Measurements from ENCODE around the gene DGKI. TPM values are rescaled to one million over a fixed set of nuclear protein-coding genes. Genes with fewer than 3 reads are reported as not detected.
A peak's percentile ranks its signal among the peaks of the same experiment; 100 is the strongest.
"Not testable (repeated sequence)": the region's sequence is repeated elsewhere in the genome, so short reads cannot be mapped to it uniquely, and the experiment has no call there.

DGKI gene
- total and polyA plus RNA-seq, 4 donors, result 1.1 to 11.3 (median 5.2) TPM

DNA sequence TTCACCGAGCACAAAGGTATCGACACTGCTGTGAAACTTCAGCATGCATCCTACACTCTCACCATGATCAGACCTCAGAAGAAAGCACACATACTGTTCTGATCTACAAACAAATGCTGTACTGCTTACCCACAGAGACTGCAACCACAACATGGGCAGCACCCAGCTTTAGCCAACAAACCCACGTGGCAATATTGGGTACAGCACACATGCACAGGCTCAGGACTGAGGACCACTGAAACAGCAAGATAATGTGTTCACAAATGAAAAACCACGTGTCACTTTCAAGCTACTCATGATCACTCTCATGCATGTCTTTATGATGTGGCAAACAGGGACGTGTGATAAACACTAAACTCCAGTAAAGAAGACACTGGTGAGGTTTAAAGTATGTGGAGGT is 383.9 kb downstream of the DGKI start:
- Histone ChIP-seq H3K27ac (ENCODE audit: low read depth in 1 of 2, low read length in 2 of 2) (no peak overlapping the region), H3K9me3 (ENCODE audit: control insufficient read depth, low read length) (no peaks in the 10 kb centered on the region), H3K4me1 (ENCODE audit: control insufficient read depth in 1 of 2, insufficient read depth in 2 of 2, low read length in 2 of 2) (no peaks in the 10 kb centered on the region), H3K27me3 (ENCODE audit: control insufficient read depth in 1 of 2, insufficient read depth in 2 of 2, low read length in 1 of 2) (no peaks in the 10 kb centered on the region), H3K4me3 (ENCODE audit: low read length in 2 of 2) (no peak overlapping the region), H3K36me3 (ENCODE audit: control insufficient read depth in 1 of 2, insufficient read depth in 2 of 2, low read length in 1 of 2) (no peaks in the 10 kb centered on the region)
- 90 to 92% methylated on average over 5 of the region's 5 CpGs for WGBS, 2 donors
- intact Hi-C loops (cut with DNase I), result loop anchor here in 1 of 2 donors (10.0 kb wide), 1 partner anchor 132 kb away; no protein-coding TSS in a partner anchor
- no peak for DNase-seq
- ATAC-seq (ENCODE audit: low FRiP score), result no peak

DNA sequence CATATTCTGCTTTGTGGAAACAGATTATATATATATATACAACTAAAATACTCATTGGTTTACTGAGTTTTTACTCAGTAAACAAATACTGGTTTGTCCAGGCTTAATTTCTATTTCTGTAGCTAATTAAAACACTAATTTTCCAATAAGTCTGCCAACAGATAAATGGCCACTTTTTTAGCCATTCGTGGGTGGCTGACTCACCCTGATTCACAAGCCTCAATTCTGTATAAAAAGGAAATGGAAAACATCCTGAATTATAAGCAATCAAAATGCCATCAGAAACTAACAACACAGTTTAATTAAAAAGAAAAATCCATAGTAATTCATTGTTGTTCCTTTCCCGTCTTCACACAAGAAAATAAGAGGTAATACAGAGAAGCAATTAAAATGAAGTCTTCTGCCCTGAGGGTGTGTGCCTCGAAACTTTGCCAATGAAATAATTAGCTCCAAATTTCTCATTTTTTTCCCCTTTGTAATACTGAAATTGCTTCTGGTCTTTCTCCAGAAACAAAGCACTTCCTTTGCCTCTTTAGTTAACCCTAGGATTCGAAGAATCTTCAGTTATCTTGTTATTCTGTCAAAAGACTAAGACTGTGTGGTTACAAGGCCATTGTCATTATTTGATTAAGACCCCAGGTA is 384.6 kb downstream of the DGKI start:
- Histone ChIP-seq H3K9me3 (ENCODE audit: control insufficient read depth, low read length) (no peaks in the 10 kb centered on the region), H3K36me3 (ENCODE audit: control insufficient read depth in 1 of 2, insufficient read depth in 2 of 2, low read length in 1 of 2) (no peaks in the 10 kb centered on the region), H3K27me3 (ENCODE audit: control insufficient read depth in 1 of 2, insufficient read depth in 2 of 2, low read length in 1 of 2) (no peaks in the 10 kb centered on the region), H3K4me1 (ENCODE audit: control insufficient read depth in 1 of 2, insufficient read depth in 2 of 2, low read length in 2 of 2) (no peaks in the 10 kb centered on the region), H3K4me3 (ENCODE audit: low read length in 2 of 2) (no peak overlapping the region), H3K27ac (ENCODE audit: low read depth in 1 of 2, low read length in 2 of 2) (no peak overlapping the region)
- no peak for DNase-seq
- ATAC-seq (ENCODE audit: low FRiP score), result no peak
- WGBS, 2 donors, result 63 to 66% methylated on average over 4 of the region's 4 CpGs
- intact Hi-C loops (cut with DNase I), result loop anchor here in 1 of 2 donors (10.0 kb wide), 1 partner anchor 133 kb away; no protein-coding TSS in a partner anchor

DNA sequence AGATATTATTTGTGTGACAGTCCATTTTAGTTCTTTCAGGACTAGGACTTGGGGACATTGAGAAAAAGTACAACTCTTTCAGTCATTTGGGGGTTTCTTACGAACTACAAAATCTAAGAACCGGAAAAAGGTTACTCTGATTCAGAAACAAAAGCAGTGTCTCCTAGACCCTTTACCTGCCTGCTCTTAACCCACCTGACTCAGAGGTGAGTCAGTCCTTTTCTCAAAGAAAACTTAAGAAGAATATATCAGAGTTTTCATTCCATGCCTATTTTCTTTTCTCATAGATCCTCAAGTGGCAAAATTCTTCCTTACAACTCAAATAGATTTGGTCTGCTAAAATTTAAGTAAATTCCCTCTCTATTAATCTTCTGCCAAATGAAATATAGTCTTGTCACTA is 388.4 kb downstream of the DGKI start:
- intact Hi-C loops (cut with DNase I), result loop anchor here (5.0 to 10.0 kb wide), 2 partner anchors 134 to 1054 kb away; no protein-coding TSS in a partner anchor
- no peaks in the 10 kb centered on the region for H3K27me3 ChIP-seq (ENCODE audit: control insufficient read depth in 1 of 2, insufficient read depth in 2 of 2, low read length in 1 of 2)
- 95 to 96% methylated on average over 2 of the region's 2 CpGs for WGBS, 2 donors
- H3K4me3 ChIP-seq (ENCODE audit: low read length in 2 of 2), result no peak overlapping the region
- no peak for ATAC-seq (ENCODE audit: low FRiP score)
- H3K4me1 ChIP-seq (ENCODE audit: control insufficient read depth in 1 of 2, insufficient read depth in 2 of 2, low read length in 2 of 2), result no peaks in the 10 kb centered on the region
- no peaks in the 10 kb centered on the region for H3K36me3 ChIP-seq (ENCODE audit: control insufficient read depth in 1 of 2, insufficient read depth in 2 of 2, low read length in 1 of 2)
- H3K9me3 ChIP-seq (ENCODE audit: control insufficient read depth, low read length), result no peaks in the 10 kb centered on the region
- no peak overlapping the region for H3K27ac ChIP-seq (ENCODE audit: low read depth in 1 of 2, low read length in 2 of 2)
- DNase-seq, result no peak

DNA sequence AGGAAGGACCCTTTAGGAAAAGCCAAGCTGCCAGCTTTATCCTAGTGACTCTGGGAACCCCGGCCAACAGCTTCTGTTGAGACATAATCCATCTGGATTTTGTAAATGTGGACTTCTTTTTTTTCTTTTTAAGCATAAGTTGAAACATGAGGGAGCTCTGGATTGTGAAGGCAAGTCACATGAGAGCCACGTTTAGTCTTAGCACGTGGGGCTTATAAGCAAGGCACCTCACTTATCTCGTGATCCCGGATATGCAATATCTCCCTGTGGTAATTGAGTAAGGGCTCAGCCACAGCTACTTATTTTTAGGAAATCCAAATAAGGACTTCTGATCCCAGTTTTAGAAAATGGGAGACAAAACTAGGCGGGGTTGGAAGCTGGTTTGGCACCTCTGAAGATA is 392.0 kb downstream of the DGKI start:
- intact Hi-C loops (cut with DNase I), result loop anchor here (5.0 to 10.0 kb wide), 3 partner anchors 138 to 1050 kb away; no protein-coding TSS in a partner anchor
- H3K27ac ChIP-seq (ENCODE audit: low read depth in 1 of 2, low read length in 2 of 2), result no peak overlapping the region
- WGBS, 2 donors, result 12 to 15% methylated on average over 6 of the region's 6 CpGs

DNA sequence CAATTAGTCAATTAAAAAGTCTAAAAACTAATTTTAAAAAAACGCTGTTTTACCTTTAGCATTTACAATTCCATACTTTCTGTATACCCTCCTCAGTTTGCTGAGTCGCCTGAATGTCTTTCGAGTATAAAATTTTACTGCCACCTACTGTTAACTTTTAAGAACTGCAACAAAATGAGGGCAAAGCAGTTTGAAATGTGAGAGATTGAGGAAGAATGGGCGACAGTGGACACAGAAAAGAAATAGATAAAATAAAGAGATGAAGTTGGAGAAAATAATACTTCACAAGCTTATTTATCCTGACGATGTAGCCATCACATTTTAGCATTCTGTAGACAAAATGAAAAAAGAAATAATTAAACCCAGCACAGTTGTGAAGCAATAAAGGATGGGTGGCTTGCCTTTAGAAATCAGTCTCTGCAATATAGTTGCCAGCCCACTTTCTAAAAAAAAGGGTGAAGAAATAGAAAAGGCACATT is 392.5 kb downstream of the DGKI start:
- H3K36me3 ChIP-seq (ENCODE audit: control insufficient read depth in 1 of 2, insufficient read depth in 2 of 2, low read length in 1 of 2), result no peaks in the 10 kb centered on the region
- H3K4me3 ChIP-seq (ENCODE audit: low read length in 2 of 2), result no peak overlapping the region
- no peak overlapping the region for H3K27ac ChIP-seq (ENCODE audit: low read depth in 1 of 2, low read length in 2 of 2)
- no peaks in the 10 kb centered on the region for H3K4me1 ChIP-seq (ENCODE audit: control insufficient read depth in 1 of 2, insufficient read depth in 2 of 2, low read length in 2 of 2)
- DNase-seq, result no peak
- 1 to 5% methylated on average over 5 of the region's 5 CpGs for WGBS, 2 donors
- no peaks in the 10 kb centered on the region for H3K9me3 ChIP-seq (ENCODE audit: control insufficient read depth, low read length)
- peak; percentile 82 for ATAC-seq (ENCODE audit: low FRiP score)
- no peaks in the 10 kb centered on the region for H3K27me3 ChIP-seq (ENCODE audit: control insufficient read depth in 1 of 2, insufficient read depth in 2 of 2, low read length in 1 of 2)
- intact Hi-C loops (cut with DNase I), result loop anchor here (5.0 to 10.0 kb wide), 2 partner anchors 282 to 1049 kb away; no protein-coding TSS in a partner anchor

More for the DNA sequence above, 392.0 kb downstream of the DGKI start:
- H3K4me3 ChIP-seq (ENCODE audit: low read length in 2 of 2), result no peak overlapping the region
- no peaks in the 10 kb centered on the region for H3K36me3 ChIP-seq (ENCODE audit: control insufficient read depth in 1 of 2, insufficient read depth in 2 of 2, low read length in 1 of 2)
- no peaks in the 10 kb centered on the region for H3K9me3 ChIP-seq (ENCODE audit: control insufficient read depth, low read length)
- DNase-seq, result no peak
- no peaks in the 10 kb centered on the region for H3K27me3 ChIP-seq (ENCODE audit: control insufficient read depth in 1 of 2, insufficient read depth in 2 of 2, low read length in 1 of 2)
- peak; percentile 57 for ATAC-seq (ENCODE audit: low FRiP score)
- no peaks in the 10 kb centered on the region for H3K4me1 ChIP-seq (ENCODE audit: control insufficient read depth in 1 of 2, insufficient read depth in 2 of 2, low read length in 2 of 2)

DNA sequence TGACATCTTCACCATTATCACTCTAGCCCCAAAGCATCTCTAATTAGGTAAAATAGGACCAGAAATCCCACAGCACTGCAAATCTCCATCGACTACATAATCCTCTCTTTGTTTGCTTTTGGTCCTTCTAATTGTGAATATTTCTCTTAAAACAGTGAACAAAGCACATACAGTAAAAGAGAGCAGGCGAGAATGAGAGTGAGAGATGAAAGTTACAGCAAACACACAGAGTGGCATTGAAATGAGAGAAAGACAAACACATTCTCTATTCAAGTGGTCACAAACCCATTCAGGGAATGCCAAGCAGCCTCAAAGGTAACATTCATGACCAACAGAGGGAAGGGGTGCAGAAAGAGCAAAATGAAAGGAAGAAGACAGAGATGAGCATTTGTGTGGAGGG is 393.4 kb downstream of the DGKI start:
- Histone ChIP-seq H3K27me3 (ENCODE audit: control insufficient read depth in 1 of 2, insufficient read depth in 2 of 2, low read length in 1 of 2) (no peaks in the 10 kb centered on the region), H3K9me3 (ENCODE audit: control insufficient read depth, low read length) (no peaks in the 10 kb centered on the region), H3K4me3 (ENCODE audit: low read length in 2 of 2) (no peak overlapping the region), H3K27ac (ENCODE audit: low read depth in 1 of 2, low read length in 2 of 2) (no peak overlapping the region), H3K36me3 (ENCODE audit: control insufficient read depth in 1 of 2, insufficient read depth in 2 of 2, low read length in 1 of 2) (no peaks in the 10 kb centered on the region), H3K4me1 (ENCODE audit: control insufficient read depth in 1 of 2, insufficient read depth in 2 of 2, low read length in 2 of 2) (no peaks in the 10 kb centered on the region)
- DNase-seq (no peak), ATAC-seq (ENCODE audit: low FRiP score) (no peak)
- 62 to 71% methylated on average over 2 of the region's 2 CpGs for WGBS, 2 donors
- intact Hi-C loops (cut with DNase I), result loop anchor here (5.0 to 10.0 kb wide), 2 partner anchors 281 to 1049 kb away; no protein-coding TSS in a partner anchor

DNA sequence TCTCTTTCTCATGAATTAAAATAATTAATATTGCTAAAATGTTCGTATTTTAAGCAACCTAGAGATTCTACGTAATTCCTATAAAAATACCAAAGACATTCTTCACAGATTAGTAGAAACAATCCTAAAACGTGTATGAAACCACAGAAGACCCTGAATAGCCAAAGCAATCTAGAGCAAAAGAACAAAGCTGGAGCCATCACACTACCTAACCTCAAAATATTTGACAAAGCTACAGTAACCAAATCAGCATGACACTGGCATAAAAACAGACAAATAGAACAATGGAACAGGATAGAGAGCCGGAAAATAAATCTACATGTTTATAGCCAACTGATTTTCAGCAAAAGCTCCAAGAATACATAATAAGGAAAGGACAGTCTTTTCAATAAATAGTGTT is 397.8 kb downstream of the DGKI start:
- 90 to 93% methylated on average over 4 of the region's 4 CpGs for WGBS, 2 donors
- Histone ChIP-seq H3K4me3 (ENCODE audit: low read length in 2 of 2) (no peak overlapping the region), H3K36me3 (ENCODE audit: control insufficient read depth in 1 of 2, insufficient read depth in 2 of 2, low read length in 1 of 2) (no peaks in the 10 kb centered on the region), H3K4me1 (ENCODE audit: control insufficient read depth in 1 of 2, insufficient read depth in 2 of 2, low read length in 2 of 2) (no peaks in the 10 kb centered on the region), H3K27ac (ENCODE audit: low read depth in 1 of 2, low read length in 2 of 2) (no peak overlapping the region), H3K9me3 (ENCODE audit: control insufficient read depth, low read length) (no peaks in the 10 kb centered on the region), H3K27me3 (ENCODE audit: control insufficient read depth in 1 of 2, insufficient read depth in 2 of 2, low read length in 1 of 2) (no peaks in the 10 kb centered on the region)
- intact Hi-C loops (cut with DNase I), result no loop called here
- no peak for DNase-seq
- no peak for ATAC-seq (ENCODE audit: low FRiP score)

DNA sequence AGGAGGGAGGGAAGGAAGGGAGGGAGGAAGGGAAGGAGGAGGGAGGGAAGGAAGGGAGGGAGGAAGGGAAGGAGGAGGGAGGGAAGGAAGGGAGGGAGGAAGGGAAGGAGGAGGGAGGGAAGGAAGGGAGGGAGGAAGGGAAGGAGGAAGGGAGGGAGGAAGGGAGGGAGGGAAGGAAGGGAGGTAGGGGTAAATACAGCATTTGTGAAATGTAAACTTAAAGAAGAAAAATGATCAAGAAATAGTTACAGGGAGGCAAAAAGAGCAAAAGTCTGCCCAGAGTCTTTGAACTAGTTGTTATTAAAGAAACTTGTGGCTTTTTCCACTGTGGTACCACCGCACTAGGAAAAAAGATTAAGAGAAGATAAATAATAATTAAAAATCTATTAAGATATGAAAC is 398.2 kb downstream of the DGKI start:
- H3K4me1 ChIP-seq (ENCODE audit: control insufficient read depth in 1 of 2, insufficient read depth in 2 of 2, low read length in 2 of 2); ATAC-seq (ENCODE audit: low FRiP score); H3K9me3 ChIP-seq (ENCODE audit: control insufficient read depth, low read length); intact Hi-C loops (cut with DNase I); H3K27me3 ChIP-seq (ENCODE audit: control insufficient read depth in 1 of 2, insufficient read depth in 2 of 2, low read length in 1 of 2); H3K27ac ChIP-seq (ENCODE audit: low read depth in 1 of 2, low read length in 2 of 2); H3K4me3 ChIP-seq (ENCODE audit: low read length in 2 of 2); H3K36me3 ChIP-seq (ENCODE audit: control insufficient read depth in 1 of 2, insufficient read depth in 2 of 2, low read length in 1 of 2); DNase-seq: not testable (repeated sequence)
- 97 to 99% methylated on average over 1 of the region's 1 CpG for WGBS, 2 donors

DNA sequence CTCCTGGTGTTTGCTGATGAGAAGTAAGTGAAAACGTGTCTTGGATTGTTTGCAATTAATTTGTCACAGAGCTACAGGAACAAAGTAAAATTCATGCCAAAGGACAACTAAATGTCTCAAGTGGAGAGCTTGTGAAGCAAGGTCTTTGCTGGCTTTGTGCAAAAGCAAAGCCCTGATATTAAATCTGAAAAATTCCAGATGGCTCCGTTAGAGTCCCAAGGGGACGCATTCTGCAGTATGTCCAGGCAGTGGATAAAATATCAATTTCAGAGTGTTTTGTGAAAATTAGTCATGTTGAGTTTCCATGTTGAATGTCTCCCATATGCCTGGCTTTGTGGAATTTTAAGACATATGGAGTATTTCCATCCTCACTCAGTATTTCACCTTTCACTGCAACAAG is 400.7 kb downstream of the DGKI start:
- intact Hi-C loops (cut with DNase I), result no loop called here
- Histone ChIP-seq H3K27ac (ENCODE audit: low read depth in 1 of 2, low read length in 2 of 2) (no peak overlapping the region), H3K4me3 (ENCODE audit: low read length in 2 of 2) (no peak overlapping the region), H3K9me3 (ENCODE audit: control insufficient read depth, low read length) (no peaks in the 10 kb centered on the region), H3K27me3 (ENCODE audit: control insufficient read depth in 1 of 2, insufficient read depth in 2 of 2, low read length in 1 of 2) (no peaks in the 10 kb centered on the region), H3K4me1 (ENCODE audit: control insufficient read depth in 1 of 2, insufficient read depth in 2 of 2, low read length in 2 of 2) (peaks cover 0 to under 1% of the 10 kb centered on the region in 2 donors), H3K36me3 (ENCODE audit: control insufficient read depth in 1 of 2, insufficient read depth in 2 of 2, low read length in 1 of 2) (no peaks in the 10 kb centered on the region)
- DNase-seq, result no peak
- no peak for ATAC-seq (ENCODE audit: low FRiP score)
- WGBS, 2 donors, result 66 to 68% methylated on average over 3 of the region's 3 CpGs

All from aorta (tissue), 5 donors.